Uterus (tissue), 2 donors: ENCODE measurements around the gene DPH6.

Source experiments
- CTCF ChIP-seq, 4 experiments: fragments of 200-600 bp in 2 of 4; fragments of 450-650 bp in 2 of 4; sonication (generic) in 2 of 4; IDR thresholded peaks; one replicate each; pipeline ENCODE4 v1.5.1; 2016 to 2019; ENCODE audit warnings: antibody characterized with exemption in 4 of 4, mild to moderate bottlenecking in 2 of 4, moderate library complexity in 1 of 4
- POLR2A ChIP-seq, 2 donors: fragments of 450-650 bp; IDR thresholded peaks; one replicate each; pipeline ENCODE4 v1.6.1; 2016; ENCODE audit warnings: antibody characterized with exemption in 2 of 2, mild to moderate bottlenecking in 1 of 2, moderate library complexity in 1 of 2

GRCh38 chr15:35567392-35567791, 21.4 kb upstream of the DPH6 start:
- TF ChIP-seq POLR2A (IDR thresholded peaks at IDR 0.05) = no peak
- no peak for TF ChIP-seq CTCF (IDR thresholded peaks at IDR 0.05)
